ENCODE results near the gene TMIE.
"Not testable (repeated sequence)": the region's sequence is repeated elsewhere in the genome, so short reads cannot be mapped to it uniquely, and the experiment has no call there.

The TMIE gene

DNA sequence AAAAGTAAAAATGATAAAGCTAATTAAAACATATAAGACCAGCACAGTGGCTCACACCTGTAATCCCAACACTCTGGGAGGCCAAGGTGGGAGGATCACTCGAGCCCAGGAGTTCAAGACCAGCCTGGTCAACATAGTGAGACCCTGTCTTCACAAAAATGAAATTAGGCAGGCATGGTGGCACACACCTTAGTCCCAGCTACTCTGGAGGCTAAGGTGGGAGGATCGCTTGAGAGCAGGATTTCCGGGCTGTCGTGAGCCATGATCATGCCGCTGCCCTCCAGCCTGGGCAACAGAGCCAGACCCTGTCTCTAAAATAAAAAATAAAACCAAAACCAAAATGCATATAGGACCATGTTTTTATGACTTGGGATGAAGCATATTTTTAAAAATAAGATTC, 21.3 kb downstream of the TMIE start:
- DNase-seq (ENCODE audit: low read depth in 2 of 2): no peak

- no peak for DNase-seq (ENCODE audit: low read depth in 2 of 2)
Measured at GRCh38 chr3:46724424-46724823, 23.2 kb downstream of the TMIE start.

GRCh38 chr3:46725621-46726314, 24.6 kb downstream of the TMIE start:
- no peak for DNase-seq (ENCODE audit: low read depth in 2 of 2)

DNA sequence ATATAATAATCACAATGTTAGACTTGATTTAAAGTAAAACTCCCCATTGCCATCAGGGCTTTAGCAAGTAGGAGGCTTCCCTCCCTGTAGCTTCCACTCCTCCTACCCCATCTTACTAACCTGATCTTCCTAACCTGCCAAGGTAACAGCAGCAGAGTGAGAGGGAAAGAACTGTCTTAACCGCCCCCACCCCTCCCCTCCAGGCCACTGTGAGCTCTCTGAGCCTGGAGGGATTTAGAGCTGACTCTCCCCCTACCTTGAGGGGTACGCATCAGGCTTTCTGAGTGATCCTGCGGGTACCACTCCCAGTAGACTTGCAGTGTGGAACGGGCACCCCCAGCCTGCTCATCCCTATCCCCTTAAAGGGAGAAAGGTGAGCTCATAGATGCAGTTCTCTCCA, 27.8 kb downstream of the TMIE start:
- DNase-seq (ENCODE audit: low read depth in 2 of 2): no peak

DNA sequence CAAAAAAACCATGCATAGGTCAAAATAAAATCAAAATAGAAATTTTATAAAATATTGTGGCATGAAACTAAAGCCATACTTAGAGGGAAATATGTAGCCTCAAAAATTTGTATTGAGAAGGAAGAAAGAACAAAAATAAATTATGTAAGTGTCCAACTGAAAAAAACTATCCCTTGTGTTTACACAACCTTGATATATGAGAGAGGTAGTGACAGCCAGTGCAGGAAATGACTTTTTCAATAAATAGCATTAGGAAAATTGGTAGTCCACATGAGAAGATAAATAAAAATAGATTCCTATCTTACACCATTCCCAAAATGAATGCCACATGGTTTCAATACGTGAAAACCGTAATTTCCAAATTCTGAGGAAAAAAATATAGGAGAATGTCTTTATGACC, 29.6 kb downstream of the TMIE start:
- no peak for DNase-seq (ENCODE audit: low read depth in 2 of 2)

DNA sequence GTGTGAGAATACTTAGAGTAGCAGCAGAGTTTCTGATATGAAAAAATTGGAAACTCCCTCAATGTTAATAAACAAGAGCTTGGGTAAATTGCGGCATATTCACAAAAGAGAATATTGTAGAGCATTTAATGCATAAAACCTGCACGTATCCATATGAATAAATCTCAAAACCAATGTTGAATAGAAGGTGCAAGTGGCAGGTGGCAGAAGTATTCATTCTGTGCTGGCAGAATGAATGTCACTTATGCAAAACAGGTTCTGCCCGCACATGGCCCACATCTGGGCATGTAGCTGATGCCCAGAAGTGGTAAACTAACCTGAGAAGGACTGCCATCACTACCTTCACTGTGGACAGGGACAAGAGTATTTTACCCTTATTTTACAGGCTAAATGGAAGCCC, 30.6 kb downstream of the TMIE start:
- DNase-seq (ENCODE audit: low read depth in 2 of 2): no peak

GRCh38 chr3:46733026-46733800, 32.0 kb downstream of the TMIE start:
- no peak for DNase-seq (ENCODE audit: low read depth in 2 of 2)

DNA sequence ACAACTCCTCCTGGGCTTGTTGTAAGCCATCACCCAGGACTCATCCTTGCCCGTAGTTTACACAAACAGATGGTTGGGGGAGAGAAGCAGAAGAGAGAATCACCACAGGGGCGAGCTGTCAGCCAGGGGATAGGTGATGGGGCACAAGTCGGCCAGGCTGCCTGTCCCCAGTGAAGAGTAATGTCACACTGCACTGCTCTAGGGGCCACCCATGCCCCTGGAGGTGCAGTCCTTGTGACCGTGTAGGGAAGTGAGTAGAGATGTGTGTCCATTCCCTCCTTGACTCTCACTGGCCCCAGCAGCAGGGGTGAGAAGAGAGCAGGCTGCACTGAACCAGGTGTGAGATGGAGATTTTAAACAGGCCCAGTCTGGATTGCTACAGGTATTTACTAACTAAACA, 33.6 kb downstream of the TMIE start:
- DNase-seq (ENCODE audit: low read depth in 2 of 2): no peak

DNA sequence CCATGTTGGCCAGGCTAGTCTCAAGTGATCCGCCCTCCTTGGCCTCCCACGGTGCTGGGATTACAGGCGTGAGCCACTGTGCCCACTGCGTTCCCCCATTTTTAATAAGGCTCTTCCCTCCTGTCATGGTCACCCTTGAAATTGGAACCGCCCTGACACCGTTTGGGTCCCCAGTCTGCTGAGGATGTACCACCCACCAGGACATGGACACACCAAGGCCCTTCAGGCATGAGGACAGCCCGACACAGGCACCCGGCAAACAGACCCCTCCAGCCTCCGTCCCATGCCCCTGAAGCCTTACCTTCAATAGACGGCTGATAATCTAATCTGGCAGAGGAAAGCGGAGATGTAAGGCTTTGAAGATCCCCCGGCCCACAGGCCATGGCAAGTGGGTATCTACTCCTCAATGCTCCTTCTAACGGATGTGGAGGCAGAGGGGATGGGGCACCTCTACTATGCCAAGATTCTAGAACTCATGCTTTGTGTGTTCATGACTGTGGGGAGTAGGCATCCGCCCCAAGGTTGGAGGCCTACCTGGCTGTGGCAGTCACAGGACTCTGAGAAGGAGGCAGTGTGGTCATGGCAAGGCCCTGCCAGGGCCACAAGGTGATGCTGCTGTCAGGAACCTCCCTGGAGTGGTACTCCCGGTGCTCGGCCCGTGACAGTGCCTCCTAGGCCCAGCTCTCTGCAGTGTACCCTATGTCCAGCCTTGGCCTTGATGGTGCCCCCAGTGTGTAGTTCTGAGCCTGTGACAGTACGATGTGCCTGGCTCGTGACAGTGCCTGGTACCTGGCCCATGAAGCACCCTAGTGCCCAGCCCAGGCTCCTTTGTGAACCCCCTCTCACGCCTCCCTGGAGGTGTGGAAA, 35.0 kb downstream of the TMIE start:
- DNase-seq (ENCODE audit: low read depth in 2 of 2): no peak

DNA sequence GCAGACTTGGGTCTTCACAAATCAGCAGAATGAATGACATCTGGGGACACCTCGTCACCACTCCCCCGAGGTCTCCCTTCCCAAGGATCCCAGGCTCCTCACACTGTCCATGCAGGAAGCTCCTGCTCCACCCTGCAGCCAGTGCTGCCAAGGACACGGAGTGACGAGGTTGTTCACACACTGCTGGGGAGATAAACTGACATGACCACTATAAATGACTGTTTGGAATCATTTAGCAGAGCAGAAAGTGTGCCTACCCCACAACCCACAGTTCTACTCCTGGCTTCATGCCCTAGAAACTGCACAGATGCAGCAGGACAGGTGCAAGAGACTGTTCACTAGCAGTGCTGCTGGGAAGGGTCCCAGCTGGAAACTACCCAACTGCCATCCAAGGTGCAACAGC, 36.1 kb downstream of the TMIE start:
- no peak for DNase-seq (ENCODE audit: low read depth in 2 of 2)

GRCh38 chr3:46739565-46739964, 38.4 kb downstream of the TMIE start:
- not testable (repeated sequence) for DNase-seq (ENCODE audit: low read depth in 2 of 2)

GRCh38 chr3:46742992-46743585, 41.9 kb downstream of the TMIE start:
- DNase-seq (ENCODE audit: low read depth in 2 of 2): no peak

DNA sequence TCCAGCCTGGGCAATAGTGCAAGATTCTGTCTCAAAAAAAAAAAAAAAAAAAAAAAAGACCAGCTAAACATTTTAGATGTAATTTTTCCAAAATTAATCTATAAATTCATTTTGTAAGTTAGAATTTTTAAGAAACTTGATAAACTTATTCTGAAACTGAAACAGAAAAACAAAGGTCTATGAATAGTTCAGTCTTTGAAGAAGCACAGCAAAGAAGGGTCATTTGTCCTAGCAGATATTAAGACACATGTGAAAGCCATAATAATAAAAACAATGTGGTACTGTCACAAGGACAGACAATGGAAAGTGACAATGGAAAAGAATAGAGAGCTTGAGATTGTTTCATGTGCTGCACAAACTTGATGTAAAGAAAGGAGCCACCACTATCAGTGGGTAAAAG, 45.5 kb downstream of the TMIE start:
- DNase-seq (ENCODE audit: low read depth in 2 of 2): no peak

DNA sequence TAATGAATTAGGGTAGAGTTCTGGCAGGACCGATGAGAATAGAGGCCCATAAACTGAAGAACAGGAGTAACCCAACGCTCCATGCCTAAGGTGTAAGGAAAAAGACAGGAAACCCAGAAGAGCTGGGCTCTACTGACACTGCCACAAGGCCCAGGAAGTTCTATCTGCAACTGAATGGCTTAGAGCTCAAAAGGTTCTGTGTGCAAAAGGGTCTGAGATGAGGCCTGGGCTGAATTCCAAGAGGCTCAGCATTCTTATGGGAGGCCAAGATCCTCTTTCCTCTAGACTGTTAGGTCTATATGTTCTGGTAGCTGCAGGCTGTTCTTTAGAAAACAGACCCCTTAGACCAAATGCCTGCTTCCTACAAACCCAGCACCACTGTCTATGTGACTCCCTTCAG, 47.0 kb downstream of the TMIE start:
- no peak for DNase-seq (ENCODE audit: low read depth in 2 of 2)

- no peak for DNase-seq (ENCODE audit: low read depth in 2 of 2)
Measured at GRCh38 chr3:46749129-46749528, 47.9 kb downstream of the TMIE start.

DNA sequence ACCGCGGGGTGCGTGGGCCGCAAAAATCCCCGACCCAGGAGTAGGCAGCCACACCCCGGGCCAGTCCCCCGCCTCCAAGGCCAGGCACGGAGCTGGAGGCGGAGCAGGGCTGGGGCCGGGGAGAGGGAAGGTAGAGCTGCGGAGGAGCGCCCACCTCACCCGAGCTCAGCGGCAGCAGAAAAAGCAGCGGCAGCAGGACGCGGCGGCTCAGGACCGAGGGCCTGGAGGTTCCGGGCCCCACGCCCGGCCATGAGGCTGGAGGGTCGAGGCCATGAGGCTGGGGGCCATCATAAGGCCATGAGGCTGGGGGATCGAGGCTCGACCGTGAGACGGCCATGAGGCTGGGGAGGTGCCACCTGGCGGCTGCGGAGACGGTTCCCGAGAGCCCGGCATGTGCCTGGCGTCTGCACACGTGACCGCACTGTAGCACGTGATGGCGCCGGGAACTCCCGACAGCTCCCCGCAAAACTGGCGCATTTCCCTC, 49.4 kb downstream of the TMIE start:
- no peak for DNase-seq (ENCODE audit: low read depth in 2 of 2)

DNA sequence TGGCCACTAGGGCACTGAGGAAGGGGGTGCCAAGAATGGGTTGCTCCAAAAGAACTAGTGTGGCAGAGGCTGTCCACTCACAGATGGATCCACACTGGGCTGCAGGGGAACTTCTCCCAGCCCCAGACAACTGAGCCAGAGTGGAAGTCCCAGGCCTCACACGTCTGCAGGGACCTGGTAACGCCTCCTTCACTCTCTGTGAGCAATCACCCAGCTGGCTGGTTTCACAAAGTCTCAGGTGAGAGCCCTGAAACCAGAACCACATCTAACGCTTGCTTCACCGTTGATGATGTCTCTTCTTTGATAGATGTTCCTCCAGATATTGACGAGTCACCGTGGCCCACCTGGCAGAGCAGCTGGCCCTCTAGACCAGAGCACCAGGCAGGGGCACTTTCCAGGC, 51.9 kb downstream of the TMIE start:
- DNase-seq (ENCODE audit: low read depth in 2 of 2): not testable (repeated sequence)

DNA sequence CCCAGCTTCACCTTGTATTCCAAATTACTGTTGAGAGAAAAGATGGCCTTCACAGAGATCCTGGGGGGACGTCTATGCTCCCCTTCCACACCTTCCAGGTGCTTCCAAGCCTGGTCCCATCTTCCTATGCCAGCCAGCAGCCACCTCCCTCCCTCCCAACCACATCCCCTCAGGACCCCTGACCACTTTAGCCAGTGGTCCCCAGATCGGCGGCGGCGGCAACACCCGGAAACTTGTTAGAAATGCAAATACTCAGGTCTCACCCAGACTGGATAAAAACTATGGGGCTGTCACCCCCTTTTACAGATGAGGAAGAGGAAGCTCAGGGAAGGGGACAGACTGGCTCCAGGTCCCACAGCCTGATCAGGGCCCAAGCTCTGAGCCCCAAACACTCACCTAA, 54.5 kb downstream of the TMIE start:
- DNase-seq (ENCODE audit: low read depth in 2 of 2): no peak

DNA sequence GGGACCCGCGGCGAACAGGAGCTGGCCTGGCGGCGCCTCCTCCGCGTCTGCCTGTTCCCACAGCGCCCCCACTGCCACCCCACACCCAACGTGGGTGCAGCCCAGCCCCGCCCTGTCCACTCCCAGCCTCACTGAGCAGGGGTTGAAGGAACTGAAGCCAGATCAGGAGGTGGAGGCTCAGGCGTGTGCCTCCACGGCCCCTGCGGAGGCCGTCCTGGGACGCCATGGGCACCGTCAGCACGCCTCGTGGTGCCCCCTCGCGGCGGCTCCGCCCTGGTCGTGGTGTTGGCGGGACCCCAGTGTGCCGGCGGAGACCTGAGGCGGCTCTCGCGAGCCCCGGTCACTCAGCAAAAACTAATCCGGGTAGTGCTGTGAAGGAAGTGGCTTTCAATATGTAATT, 55.5 kb downstream of the TMIE start:
- DNase-seq (ENCODE audit: low read depth in 2 of 2): no peak

GRCh38 chr3:46759239-46760167, 58.3 kb downstream of the TMIE start:
- no peak for DNase-seq (ENCODE audit: low read depth in 2 of 2)

Data from stimulated activated CD8-positive, alpha-beta memory T cell treated with anti-CD3 and anti-CD28 coated beads, Interleukin-15, amount 100 ng/mL, for 48 hours (primary cell).